HG03159 (cell line): Measurements from ENCODE around the gene WWC2.
"Not testable (repeated sequence)": the region's sequence is repeated elsewhere in the genome, so short reads cannot be mapped to it uniquely, and the experiment has no call there.

Experiments
- ATAC-seq: cut with Tn5 transposase; IDR thresholded peaks from one replicate; pipeline ENCODE4 v1.9.1; 2021; ENCODE audit warnings: mild to moderate bottlenecking, moderate library complexity; ENCODE audit not compliant: unreplicated experiment

The WWC2 gene

DNA sequence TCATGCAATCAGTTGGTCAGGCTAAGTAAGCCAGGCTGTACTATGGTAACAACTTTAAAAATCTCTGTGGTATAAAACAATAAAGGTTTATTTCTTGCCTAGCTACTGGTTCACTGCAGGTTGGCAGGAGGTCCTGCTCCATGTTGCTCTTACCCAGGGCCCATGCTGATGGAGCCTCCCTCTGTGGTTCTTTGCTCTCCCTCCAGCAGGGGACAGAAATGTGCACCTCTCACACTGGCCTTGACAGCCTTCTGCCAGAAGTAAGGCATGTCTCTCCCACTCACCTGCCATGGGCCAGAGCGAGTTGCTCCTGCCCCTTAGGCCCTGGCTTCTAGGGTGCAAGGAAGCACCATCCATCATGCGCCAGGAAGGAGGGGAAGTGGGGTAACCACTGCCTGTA, 189.9 kb downstream of the WWC2 start:
- no peak for ATAC-seq

DNA sequence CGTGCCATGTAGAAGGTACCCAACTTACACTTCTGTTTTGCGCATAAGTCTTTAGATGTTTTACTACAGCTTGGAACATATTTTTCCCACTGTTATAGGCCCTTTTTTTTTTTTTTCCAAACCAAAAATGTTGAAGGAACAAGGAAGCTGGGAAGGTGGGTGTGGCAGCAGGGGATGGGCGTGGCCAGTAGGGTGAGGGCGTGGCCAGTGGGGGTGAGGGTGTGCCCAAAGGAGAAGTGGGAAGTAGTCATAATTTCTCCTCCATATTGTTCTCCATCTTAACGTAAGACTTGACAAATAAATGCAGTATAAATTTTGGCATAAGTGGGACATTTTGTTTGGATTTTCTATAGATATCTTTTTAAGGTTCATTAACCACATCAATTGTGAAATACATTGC, 190.6 kb downstream of the WWC2 start:
- no peak for ATAC-seq

DNA sequence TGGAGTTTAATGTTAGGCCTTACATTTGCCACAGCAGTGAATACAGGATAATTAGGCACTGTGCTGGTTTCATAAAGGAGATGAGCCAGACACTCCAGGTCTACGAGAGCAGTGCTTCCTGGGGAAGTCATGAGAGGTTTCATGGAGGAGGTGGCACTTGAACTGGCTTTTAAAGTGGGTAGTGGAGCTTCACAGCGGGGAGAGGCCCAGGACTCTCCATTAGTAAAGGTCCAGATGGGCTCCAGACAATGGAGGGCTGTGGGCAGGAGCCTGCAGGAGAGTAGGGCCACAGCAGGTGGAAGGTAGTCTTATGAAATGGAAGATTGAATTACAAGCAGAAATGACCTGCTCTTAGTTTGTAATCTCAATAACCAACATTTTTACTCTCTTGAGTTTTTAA, 192.0 kb downstream of the WWC2 start:
- ATAC-seq = no peak

DNA sequence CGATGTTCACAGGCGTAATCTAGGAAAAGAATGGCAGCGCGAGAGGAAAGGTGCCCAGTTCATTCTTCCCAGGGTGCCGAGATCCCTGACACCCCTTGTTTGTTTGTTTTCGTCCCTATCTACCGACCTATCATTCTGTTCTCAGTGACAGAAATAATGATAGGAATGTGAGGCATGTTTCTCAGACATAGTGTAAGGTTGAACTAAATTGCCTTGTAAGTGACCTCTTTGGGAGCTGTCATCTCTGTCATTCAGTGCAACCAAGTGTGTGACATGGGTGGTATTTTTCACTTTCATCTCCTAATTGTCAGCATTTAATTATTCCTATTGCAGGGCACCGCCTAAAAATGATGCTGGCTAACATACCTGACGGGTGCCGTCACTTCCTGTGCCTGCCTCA, 196.7 kb downstream of the WWC2 start:
- ATAC-seq = no peak

DNA sequence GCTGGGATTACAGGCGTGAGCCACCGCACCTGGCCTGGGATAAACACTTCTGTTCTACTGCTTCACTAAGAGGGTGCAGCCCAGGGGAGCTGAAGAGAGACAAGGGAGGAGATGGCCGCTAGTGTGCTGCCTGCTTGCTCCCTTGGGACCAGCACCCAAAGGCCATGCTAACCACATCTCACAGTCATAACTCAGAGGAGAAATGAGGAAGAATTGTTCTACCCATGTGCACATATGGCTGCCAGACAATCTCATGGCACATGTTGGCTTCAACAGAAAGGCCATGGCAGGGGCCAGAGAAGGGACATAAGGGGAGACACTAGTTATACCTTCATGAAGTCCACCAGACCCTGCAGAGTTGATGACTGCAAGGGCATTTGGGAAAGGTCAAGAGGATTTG, 198.6 kb downstream of the WWC2 start:
- peak; percentile 86 for ATAC-seq

DNA sequence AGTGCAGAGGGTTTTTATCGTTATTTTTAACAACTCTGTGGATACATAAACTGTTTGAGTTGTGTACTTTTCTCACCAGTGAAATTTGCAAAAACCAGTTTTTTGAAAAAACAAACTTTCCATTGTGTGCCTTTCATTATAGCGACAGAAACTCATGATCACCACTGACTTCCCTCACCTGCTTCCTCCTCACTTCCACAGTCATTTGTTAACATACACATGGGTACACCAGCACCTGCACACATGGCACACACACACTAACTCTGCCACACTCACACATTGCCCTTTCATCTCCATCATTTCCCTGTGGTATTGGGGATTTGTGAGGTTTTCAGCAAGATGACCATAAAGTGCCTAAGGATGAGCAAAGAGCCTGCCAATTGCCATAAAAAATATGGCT, 200.4 kb downstream of the WWC2 start:
- ATAC-seq = no peak

DNA sequence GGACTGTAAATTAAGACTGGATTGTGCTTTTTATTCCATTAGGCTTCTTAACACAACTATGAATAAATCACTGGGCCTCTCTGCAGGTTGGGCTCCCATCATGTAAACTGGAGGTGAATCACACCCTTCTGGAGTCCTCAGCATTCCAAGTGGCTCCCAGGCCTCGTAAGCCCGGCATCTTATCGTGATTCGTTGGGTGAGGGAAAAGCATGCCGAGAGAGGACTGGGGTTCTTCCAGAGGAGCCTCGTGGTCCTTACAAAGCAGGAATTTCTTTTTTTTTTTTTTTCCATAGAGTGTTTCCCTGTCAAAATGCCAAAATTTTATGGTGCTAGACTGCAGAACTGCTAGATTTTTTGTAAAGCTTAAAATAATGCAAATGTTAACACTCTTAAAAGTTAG, 201.0 kb downstream of the WWC2 start:
- ATAC-seq = no peak

DNA sequence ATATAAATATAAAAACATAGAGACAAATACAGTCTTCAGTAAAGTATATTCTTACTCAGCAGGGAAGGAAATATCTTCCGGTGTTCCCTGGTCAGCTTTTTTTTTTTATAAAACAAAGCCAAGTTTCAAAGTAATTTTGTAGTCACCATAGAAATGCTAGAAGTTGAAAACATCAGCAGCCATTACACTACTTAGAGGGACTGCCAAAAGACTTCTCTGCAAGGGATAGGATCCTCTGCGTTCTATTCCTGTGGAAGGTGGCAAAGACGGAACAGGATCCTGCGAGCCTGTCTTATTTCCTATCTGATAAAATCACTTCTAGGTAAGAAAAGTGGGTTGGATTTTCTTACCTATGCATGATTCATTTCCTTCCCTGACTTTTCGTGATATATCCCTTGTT, 201.6 kb downstream of the WWC2 start:
- ATAC-seq = no peak

DNA sequence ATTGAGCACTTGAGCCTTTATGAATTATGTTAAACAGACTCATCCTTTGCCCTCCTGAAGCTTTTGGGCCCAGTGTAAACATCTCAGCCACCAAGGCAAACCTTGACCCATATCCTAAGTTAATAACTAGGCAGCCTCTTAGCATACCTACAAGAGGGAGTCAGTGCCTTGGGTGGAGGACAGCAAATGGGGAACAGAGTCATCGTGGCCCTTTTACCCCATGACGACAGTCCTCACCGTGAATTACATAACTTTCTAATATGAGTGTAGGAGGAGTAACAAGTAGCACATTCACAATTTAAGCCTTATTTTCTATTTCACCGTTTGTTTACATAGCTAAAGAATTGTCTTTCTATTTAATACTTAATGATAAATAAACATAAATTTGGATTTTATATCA, 204.2 kb downstream of the WWC2 start:
- ATAC-seq = no peak

DNA sequence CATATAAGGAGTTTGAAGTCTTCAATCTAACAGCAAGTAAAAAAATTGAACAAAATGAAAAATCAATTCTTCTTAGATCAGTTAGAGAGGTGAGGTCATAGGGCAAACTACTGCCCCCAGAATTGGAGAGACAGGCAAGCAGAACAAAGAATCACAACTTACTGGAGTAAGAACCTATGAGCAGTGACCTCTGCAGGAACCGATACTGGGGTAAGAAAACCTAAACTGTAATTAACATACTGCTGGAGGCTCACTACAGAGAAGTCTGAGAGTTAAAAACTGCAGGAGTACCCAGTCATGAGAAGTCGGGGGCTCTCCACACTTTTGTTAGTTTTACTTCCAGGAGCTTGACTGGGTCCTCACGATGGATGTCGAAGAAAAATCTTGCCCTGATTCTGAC, 205.0 kb downstream of the WWC2 start:
- ATAC-seq = no peak

DNA sequence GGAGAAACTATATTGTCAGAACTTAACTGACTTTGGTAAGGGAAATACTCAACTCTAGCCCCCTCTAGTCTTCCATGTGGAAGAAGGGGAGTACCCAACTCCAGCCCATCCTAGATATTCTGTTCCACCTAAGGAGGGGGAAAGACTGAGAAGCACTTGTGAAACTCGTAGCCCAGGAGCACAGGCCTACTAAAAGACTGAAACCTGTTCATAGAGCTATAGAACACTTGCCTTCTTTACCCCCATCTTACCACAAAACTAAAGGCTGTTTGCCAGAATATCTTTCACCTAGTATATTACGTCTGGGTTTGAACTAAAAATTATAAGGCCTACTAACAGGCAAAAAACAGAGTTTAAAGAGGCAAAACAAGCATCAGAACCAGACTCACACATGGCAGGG, 205.5 kb downstream of the WWC2 start:
- no peak for ATAC-seq

DNA sequence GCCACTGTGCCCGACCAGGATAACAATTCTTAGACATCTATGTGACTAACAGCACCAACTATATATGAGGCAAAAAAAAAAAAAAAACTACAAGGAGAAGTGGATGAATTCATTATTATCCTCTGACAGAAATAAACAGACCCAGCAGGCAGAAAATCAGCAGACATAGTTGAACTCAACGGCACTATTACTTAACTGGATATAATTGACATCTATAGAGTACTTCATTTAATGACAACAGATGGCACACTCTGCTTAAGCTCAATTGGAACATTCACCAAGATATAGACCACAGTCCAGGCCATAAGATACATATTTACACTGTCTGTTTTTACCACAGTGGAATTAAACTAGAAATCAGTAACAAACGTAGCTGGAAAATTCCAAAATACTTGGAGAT, 207.8 kb downstream of the WWC2 start:
- ATAC-seq = no peak

DNA sequence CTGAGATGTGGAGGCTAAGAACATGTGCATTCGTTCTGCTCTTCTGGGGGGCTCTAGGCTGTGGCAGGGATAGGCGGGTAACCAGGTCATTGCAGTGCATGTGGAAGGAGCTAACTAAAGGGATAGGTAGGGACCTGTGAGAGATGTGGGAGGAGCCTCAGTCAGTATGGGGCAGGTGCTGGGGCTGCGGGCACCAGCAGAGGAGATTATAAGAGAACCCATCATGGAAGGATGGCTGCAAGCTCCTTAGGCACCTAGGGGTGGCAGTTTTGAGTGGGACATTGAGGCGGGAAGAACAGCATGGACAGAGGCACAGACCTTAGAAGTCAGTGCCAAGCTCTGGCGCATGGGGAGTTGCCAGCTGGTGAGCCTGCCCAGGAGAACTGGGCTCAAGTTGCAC, 213.8 kb downstream of the WWC2 start:
- ATAC-seq = no peak

DNA sequence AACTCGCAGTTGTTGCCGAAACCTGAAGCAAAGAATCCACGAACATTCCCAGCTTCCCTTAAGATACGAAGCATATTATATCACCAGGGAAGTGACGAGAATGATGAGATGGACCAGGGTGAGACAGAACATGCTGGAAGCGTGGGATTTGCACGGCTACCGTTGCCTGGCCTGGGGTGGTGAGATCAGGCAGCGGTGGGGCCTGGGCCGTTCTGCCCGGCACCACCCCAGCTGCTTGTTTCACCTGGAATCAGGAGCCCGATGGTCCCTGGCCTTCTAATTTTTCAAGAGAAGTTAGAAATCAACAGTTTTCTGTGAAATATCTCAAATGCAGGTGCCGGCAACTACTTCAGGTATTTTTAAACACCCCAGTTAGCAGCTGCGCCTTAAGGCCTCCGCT, 215.3 kb downstream of the WWC2 start:
- ATAC-seq = no peak

DNA sequence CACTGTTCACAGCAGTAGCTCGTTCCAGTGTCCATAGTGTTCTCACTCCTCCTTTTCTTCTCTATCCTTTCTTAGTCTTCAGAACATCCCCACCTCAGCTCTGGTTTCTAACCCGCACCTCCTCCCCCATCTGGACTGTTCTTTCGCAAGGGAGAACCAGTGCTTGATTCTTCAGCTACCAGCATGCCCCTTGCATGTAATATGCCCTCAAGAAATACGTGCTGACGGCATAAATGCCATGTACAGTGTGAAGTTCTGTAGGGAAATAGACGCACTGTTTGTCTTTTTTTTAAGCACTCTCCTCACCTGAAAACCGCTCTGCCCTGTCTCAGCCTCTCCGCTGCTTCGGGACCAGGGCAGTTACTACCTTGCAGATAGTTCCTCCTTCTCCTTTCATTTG, 215.7 kb downstream of the WWC2 start:
- no peak for ATAC-seq

DNA sequence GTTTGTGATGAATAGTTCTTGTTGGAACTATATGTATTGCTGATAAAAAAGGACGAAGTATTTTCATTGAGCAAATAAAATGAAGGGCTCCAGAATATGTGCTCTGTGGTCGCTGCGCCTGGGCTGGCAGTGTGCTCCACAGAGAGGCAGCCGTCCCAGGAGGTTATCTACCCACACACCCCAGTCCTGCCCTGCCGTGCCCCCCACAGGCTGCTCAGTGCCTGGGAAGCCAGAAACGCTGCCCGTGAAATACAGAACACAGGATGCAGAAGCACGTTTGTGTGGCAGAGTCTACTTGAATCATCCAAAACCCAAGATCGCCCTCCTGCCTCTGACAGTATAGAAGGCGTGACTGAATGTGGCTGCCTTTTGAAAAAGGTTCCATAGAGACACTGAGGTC, 219.6 kb downstream of the WWC2 start:
- ATAC-seq = no peak

DNA sequence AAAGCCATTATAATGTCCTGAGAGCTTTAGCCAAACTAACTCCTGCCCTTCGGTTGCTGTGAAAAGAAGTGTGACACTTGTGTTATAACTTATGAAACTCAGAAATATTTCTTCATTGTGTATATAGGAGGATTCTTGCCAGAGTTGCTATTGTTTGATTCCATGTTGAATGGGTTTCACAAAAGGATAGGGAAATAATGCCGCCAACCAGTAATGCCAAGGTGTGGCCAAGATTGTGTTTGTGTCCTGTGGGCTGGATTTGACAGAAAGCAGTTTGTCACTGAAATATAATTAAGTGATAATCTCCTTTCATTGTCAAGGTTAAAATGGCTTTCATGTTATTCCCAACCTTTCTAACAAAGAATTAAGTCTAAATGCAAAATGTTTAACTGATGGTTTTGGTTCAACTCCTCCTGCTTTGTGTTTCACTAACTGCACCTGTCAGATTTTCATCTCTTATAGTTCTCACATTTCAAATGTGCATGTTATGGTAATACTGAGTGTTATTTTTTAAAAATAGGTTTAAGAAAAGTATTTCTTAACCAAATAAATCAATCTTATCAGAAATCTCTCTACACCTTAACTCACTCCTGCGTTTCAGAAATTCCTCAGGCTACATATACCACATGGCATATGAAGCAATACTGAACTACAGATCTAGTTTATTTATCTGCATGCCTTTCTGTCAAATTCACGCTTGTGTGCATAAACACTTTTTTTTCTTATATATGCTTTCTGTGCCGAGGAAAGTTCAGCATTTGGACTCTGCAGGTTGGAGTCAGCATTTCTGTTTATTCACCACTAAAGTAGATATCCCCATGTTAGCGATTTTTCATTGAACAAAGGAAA, 221.4 kb downstream of the WWC2 start, which contains the start of gene CLDN22:
Gene CLDN22, minus strand, starts transcription at position 66 of the 849 bp plus-strand sequence. Its CDS starts 58 bp downstream, at position 8.
- no peak for ATAC-seq

DNA sequence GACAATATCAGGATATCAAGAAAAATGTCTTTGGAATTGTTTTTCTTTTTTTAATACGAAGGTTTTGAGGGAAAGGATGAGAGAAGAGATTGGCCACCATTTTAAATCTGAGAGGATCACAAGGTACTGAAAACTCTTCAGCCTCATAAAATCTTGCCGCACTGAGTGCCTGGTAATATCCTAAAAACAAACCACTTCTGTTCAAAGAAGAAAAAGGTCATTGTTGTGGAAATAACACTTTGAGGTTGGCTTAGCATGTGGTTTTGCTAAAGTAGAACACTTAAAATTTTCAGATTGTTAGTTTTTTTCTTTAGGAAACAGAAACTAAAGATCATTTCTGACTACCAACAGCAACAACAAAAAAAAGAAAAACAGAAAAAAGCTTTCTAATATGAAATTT, 222.0 kb downstream of the WWC2 start:
- ATAC-seq = no peak

DNA sequence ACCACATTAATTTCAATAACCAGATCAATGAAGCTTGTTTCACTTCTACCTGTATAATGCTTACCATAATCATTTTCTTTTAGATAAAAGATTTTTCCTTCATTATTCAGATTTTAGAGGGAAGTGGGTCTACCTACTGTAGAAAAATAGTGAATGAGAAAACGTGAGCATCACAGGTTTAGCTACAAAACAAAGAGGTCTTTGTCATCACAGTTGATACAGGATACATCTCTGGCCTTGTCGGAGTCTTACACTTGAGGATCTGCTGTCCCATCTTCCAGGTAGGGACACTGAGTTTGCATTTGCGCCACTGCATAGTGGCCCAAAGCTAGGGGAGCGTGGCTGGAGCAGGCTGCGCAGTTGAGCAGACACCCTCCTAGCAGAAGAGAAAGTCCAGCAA, 222.5 kb downstream of the WWC2 start:
- no peak for ATAC-seq

DNA sequence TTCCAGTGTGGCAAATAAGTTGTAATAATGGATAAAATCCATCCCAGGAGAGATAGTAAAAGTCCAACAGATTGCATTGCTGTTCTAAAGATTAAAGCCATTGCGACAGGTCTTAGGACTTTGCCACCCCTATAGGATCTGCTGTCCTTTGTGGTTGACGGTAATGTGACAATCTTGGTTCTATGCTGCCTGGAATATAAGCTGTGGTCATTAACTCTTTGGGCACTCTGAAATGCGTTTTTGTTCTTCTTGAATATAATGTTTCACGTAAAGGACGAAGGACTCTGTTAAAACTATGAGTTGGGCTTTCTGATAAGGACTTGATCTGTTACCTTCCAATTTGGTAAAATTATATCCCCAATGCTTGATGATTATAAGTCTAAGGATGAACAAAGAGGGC, 223.3 kb downstream of the WWC2 start, which contains the start of gene CLDN24:
Gene CLDN24, minus strand, starts transcription at position 101 of the 400 bp plus-strand sequence. Its CDS starts 0 bp downstream, at position 101.
- ATAC-seq = no peak

DNA sequence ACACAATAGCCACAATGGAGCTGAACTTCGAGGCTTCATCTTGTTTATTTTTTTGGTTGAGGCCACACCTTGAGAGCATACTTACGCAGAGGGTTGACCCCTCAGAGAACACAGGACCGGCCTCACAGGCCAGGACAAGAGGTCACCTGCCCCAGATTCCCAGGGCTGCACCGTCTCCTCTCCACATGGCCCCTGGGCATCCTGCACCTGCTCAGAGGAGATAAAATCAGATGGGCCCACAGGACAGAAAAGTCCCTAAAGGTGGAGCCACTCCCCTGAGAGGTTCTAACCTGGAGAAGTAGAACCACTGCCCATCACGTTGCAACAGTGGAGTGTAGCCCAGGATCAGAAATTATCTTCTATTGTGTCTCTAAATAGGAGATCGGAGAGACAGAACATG, 224.2 kb downstream of the WWC2 start:
- no peak for ATAC-seq

DNA sequence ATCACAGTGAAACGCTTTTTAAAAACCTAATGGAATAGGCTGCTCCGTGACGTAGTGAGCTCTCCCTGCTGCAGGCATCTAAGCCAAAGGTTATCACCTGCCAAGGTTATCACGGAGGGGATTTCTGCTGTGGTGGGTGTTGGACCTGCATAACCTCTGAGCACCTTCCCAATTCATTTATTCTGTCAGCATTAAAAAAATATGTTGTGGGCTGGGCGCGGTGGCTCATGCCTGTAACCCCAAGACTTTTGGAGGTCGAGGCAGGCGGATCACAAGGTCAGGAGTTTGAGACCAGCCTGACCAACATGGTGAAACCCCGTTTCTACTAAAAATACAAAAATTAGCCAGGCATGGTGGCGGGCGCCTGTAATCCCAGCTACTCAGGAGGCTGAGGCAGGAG, 225.0 kb downstream of the WWC2 start:
- not testable (repeated sequence) for ATAC-seq

DNA sequence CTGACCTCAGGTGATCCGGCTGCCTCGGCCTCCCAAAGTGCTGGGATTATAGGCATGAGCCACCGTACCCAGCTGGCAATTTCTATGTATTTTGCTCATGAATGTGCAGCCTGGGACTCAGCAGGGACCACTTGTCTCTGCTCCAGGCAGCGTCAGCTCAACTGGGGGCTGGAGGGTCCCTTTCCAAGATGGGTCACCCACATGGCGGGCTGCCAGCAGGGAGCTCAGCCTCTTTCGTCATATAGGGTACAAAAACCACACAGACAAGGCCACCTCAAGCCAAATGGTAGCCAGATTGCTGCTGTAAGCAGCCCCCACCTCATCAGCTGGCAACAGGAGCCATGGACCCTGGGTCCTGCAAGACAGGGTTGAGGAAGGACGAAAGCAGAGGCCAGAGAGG, 225.6 kb downstream of the WWC2 start:
- no peak for ATAC-seq
